Uterus (tissue), 2 donors: Measurements from ENCODE around the gene DAPK2.

ENCODE experiments used
- POLR2A ChIP-seq, 2 donors: fragments of 450-650 bp; IDR thresholded peaks; one replicate each; pipeline ENCODE4 v1.6.1; 2016; ENCODE audit warnings: antibody characterized with exemption in 2 of 2, mild to moderate bottlenecking in 1 of 2, moderate library complexity in 1 of 2
- TF ChIP-seq, protein P1 (sequence below), 4 experiments: fragments of 200-600 bp in 2 of 4; fragments of 450-650 bp in 2 of 4; sonication (generic) in 2 of 4; IDR thresholded peaks; one replicate each; pipeline ENCODE4 v1.5.1; 2016 to 2019; ENCODE audit warnings: antibody characterized with exemption in 4 of 4, mild to moderate bottlenecking in 2 of 4, moderate library complexity in 1 of 4

DNA sequence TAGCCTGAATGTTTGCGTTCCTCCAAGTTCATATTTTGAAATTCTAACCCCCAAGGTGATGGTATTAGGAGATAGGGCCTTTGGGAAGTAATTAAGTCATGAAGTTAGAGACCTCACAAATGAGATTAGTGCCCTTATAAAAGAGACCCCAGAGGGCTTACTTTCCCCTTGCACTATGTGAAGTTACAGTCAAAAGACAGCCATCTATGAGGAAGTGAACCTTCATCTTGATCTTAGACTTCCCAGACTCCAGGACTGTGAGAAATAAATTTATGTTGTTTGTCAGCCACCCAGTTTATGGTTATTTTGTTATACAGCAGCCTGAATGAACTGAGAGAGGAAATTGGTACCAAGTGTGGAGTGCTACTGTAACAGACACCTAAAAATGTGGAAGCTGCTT lies 74.4 kb downstream of the DAPK2 start:
- TF ChIP-seq, protein P1, sequence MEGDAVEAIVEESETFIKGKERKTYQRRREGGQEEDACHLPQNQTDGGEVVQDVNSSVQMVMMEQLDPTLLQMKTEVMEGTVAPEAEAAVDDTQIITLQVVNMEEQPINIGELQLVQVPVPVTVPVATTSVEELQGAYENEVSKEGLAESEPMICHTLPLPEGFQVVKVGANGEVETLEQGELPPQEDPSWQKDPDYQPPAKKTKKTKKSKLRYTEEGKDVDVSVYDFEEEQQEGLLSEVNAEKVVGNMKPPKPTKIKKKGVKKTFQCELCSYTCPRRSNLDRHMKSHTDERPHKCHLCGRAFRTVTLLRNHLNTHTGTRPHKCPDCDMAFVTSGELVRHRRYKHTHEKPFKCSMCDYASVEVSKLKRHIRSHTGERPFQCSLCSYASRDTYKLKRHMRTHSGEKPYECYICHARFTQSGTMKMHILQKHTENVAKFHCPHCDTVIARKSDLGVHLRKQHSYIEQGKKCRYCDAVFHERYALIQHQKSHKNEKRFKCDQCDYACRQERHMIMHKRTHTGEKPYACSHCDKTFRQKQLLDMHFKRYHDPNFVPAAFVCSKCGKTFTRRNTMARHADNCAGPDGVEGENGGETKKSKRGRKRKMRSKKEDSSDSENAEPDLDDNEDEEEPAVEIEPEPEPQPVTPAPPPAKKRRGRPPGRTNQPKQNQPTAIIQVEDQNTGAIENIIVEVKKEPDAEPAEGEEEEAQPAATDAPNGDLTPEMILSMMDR (IDR thresholded peaks at IDR 0.05): no peak
- TF ChIP-seq POLR2A (IDR thresholded peaks at IDR 0.05): no peak
